Measurements from ENCODE around the gene KLHL2.

DNA sequence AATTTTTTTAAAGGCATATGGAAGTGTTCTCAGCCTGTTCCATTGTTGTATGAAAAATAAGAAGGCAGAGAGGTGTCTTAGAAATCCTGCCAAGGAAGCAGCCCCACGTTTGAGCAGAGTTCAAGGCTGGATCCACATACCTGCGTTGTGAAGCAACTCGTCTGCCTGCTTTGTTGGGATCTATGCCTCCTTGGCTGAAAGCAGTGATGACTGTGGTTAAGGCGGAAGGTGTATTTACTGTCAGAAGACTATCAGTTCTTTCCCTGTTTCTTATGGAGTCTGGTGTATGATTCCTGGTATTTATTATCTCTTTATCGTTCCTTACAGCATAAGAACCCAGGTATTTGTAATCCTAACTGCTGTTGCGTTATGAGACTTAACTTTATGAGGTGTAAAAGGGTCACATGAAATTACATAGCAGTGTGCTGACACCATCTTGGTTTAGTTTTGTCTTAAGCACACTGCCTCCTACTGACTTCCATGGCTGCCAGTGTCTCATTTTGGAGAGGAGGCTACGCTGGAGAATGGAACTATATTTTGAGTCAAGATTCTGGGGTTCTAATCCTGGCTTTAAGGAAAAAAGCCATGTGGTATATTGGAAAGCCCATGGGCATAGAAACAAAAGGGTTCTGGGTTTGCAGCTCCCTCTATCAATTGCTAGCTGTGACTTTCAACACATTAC lies 117.0 kb downstream of the KLHL2 start:
- TF ChIP-seq EZH2 (IDR thresholded peaks at IDR 0.05; ENCODE audit: low read depth, unreplicated experiment) (no peak), EZH2phosphoT487 (IDR thresholded peaks at IDR 0.05; ENCODE audit: unreplicated experiment) (no peak), NANOG (IDR thresholded peaks at IDR 0.05; ENCODE audit: borderline replicate concordance) (no peak), REST (IDR thresholded peaks at IDR 0.05; ENCODE audit: unreplicated experiment) (no peak)
- TF ChIP-seq, protein P1, sequence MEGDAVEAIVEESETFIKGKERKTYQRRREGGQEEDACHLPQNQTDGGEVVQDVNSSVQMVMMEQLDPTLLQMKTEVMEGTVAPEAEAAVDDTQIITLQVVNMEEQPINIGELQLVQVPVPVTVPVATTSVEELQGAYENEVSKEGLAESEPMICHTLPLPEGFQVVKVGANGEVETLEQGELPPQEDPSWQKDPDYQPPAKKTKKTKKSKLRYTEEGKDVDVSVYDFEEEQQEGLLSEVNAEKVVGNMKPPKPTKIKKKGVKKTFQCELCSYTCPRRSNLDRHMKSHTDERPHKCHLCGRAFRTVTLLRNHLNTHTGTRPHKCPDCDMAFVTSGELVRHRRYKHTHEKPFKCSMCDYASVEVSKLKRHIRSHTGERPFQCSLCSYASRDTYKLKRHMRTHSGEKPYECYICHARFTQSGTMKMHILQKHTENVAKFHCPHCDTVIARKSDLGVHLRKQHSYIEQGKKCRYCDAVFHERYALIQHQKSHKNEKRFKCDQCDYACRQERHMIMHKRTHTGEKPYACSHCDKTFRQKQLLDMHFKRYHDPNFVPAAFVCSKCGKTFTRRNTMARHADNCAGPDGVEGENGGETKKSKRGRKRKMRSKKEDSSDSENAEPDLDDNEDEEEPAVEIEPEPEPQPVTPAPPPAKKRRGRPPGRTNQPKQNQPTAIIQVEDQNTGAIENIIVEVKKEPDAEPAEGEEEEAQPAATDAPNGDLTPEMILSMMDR (conservative IDR thresholded peaks at IDR 0.05; ENCODE audit: low read depth in 2 of 2) = peak in 1 of 2 experiments; percentile 15; a peak in 2 of 4 replicates

Measured in GM23338 (cell line).